Heart left ventricle (tissue), 13 donors: ENCODE measurements around the gene GNAQ.

Source experiments
- POLR2A ChIP-seq, 2 donors: fragments of 450-650 bp; IDR thresholded peaks; one replicate each; pipeline ENCODE4 v1.6.1; 2017; ENCODE audit warnings: antibody characterized with exemption in 2 of 2, mild to moderate bottlenecking in 2 of 2, moderate library complexity in 2 of 2
- TF ChIP-seq, protein P1 (sequence below), 12 donors: fragments of 200-600 bp; sonication (generic) in 4 of 12; IDR thresholded peaks; one replicate each; pipeline versions ENCODE4 v1.5.0 to v1.8.0; 2018 to 2022; ENCODE audit warnings: antibody characterized with exemption in 12 of 12, mild to moderate bottlenecking in 5 of 12
- donor health status: ischemic (EF 13 %, LVEDD 7.1; RV severe dilation, severe dysfunction).
- donor health status: DM: no; HTN: yes; CAD: no.
- donor health status: DM: no; HTN: no; CAD: no.
- donor health status: ischemic (EF 25% LVEDD 6.9; RV normal size, moderate dysfunction).
- donor health status: ischemic (EF 25% LVEDD 5.7; RV mildly dilated, moderate dysfunction).
- donor health status: ischemic (EF 35%, LVEDD 5.7; RV mildly dilated, moderate dysfunction).
- donor health status: nonischemic (EF 11% LVEDD 7.7; RV severe dilation, severe dysfunction).
- donor health status: DM: yes; HTN: yes; CAD: no.
- donor health status: PGD.
- donor health status: ischemic (EF 29% LVEDD 5.4; RV normal size, mild dysfunction).
- donor health status: nonischemic (EF 23%, LVEDD 6.1; RV moderate dilation, normal function).

DNA sequence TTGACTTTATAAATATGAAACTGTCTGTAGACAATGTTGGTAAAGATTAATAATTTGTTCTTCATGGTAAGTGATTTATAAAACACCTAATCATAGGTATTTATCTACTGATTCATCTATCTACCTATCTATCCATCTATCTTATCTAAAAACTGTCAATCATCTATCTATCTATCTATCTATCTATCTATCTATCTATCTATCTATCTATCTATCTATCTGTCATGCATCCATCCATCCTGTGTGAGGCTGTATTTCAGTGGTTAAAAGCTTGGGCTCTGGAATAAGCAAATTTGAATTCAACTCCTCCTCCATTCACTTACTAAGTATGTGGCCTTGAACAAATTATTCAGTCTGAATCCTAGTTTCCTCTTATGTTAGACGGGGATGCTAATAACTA lies 221.6 kb downstream of the GNAQ start:
- TF ChIP-seq, protein P1, sequence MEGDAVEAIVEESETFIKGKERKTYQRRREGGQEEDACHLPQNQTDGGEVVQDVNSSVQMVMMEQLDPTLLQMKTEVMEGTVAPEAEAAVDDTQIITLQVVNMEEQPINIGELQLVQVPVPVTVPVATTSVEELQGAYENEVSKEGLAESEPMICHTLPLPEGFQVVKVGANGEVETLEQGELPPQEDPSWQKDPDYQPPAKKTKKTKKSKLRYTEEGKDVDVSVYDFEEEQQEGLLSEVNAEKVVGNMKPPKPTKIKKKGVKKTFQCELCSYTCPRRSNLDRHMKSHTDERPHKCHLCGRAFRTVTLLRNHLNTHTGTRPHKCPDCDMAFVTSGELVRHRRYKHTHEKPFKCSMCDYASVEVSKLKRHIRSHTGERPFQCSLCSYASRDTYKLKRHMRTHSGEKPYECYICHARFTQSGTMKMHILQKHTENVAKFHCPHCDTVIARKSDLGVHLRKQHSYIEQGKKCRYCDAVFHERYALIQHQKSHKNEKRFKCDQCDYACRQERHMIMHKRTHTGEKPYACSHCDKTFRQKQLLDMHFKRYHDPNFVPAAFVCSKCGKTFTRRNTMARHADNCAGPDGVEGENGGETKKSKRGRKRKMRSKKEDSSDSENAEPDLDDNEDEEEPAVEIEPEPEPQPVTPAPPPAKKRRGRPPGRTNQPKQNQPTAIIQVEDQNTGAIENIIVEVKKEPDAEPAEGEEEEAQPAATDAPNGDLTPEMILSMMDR (IDR thresholded peaks at IDR 0.05): no peak
- no peak for TF ChIP-seq POLR2A (IDR thresholded peaks at IDR 0.05)
